GM10248 (cell line): ENCODE results near the gene RRP1.

Source experiments
- CTCF ChIA-PET: fragments of 300-600 bp; sonication (Branson Sonifier 250); formaldehyde crosslinking; extraction: SDS; loops from one replicate; lab custom pipeline; 2021; ENCODE audit warnings: antibody characterized with exemption; lab: Yijun Ruan, JAX
- POLR2A ChIA-PET: fragments of 350-650 bp; sonication (Branson Sonifier 250); formaldehyde crosslinking; extraction: SDS; loops from one replicate; lab custom pipeline; 2020; ENCODE audit warnings: antibody characterized with exemption; lab: Yijun Ruan, JAX
- DNase-seq: peaks from one replicate; pipeline ENCODE4 v3.0.0; 2012; ENCODE audit errors: extremely low spot score
- CTCF ChIP-seq: IDR thresholded peaks from 2 replicates; pipeline ENCODE4 v1.5.1; 2012; ENCODE audit warnings: mild to moderate bottlenecking, low read depth; ENCODE audit errors: extremely low read depth, missing control alignments, control extremely low read depth

RRP1 gene

GRCh38 chr21:43764576-43765495 is 24.5 kb upstream of the RRP1 start:
- ChIA-PET CTCF (interaction anchor here (1.0 to 1.2 kb wide), 3 partner anchors 10 to 44 kb away, joined by 3 read pairs; no protein-coding TSS in a partner anchor), POLR2A (no interaction called here)
- DNase-seq, result no peak
- no peak for TF ChIP-seq CTCF

GRCh38 chr21:43766734-43767497 is 22.5 kb upstream of the RRP1 start:
- no peak for TF ChIP-seq CTCF
- DNase-seq, result no peak
- ChIA-PET POLR2A (no interaction called here), CTCF (no interaction called here)

- DNase-seq, result no peak
Observed at GRCh38 chr21:43767498-43767983, 21.8 kb upstream of the RRP1 start.

GRCh38 chr21:43767984-43768867 is 21.2 kb upstream of the RRP1 start:
- POLR2A ChIA-PET, result interaction anchor here (0.8 kb wide), 1 partner anchor 13 kb away, joined by 3 read pairs; no protein-coding TSS in a partner anchor
- CTCF ChIA-PET, result interaction anchor here (1.0 to 2.3 kb wide), 5 partner anchors 10 to 208 kb away, joined by 4 to 6 read pairs (median 5); partner anchors contain the start of gene RRP1
- no peak for TF ChIP-seq CTCF
- DNase-seq, result no peak

More at GRCh38 chr21:43767498-43767983, 21.8 kb upstream of the RRP1 start:
- POLR2A ChIA-PET, result no interaction called here
- TF ChIP-seq CTCF, result no peak
- CTCF ChIA-PET, result no interaction called here

- TF ChIP-seq CTCF, result no peak
- DNase-seq, result no peak
- ChIA-PET CTCF (interaction anchor here (1.0 to 2.3 kb wide), 5 partner anchors 10 to 207 kb away, joined by 4 to 6 read pairs (median 5); partner anchors contain the start of gene RRP1), POLR2A (interaction anchor here (0.8 kb wide), 1 partner anchor 14 kb away, joined by 3 read pairs; no protein-coding TSS in a partner anchor)
Observed at GRCh38 chr21:43768868-43769167, 20.6 kb upstream of the RRP1 start.
